SK-MEL-5 (cell line): ENCODE results near the gene HSBP1L1. TPM values are rescaled to one million over a fixed set of nuclear protein-coding genes. Genes with fewer than 3 reads are reported as not detected.
A peak's percentile ranks its signal among the peaks of the same experiment; 100 is the strongest.

Experiments used
- DNase-seq: peaks from one replicate; pipeline ENCODE4 v3.0.0-alpha.2; 2016; ENCODE audit warnings: low read depth, low spot score
- in situ Hi-C: cut with HindIII; loops from 2 replicates; pipeline ENCODE4 v1.10.0; 2016; ENCODE audit warnings: low sequenced_read_pairs, high pct_unique_total_duplicates, low pct_unique_long_range_greater_than_20kb
- polyA plus RNA-seq, 2 experiments: library from polyadenylated mRNA; depleted of rRNA; stranded (reverse); fragments of >200 nt; gene quantifications; 2 replicates each; pipeline ENCODE4 v1.2.3, GENCODE V29; 2015
- total RNA-seq: library from RNA; depleted of rRNA; stranded (reverse); fragments of >200 nt; shearing (Covaris generic); gene quantifications from 2 replicates; pipeline ENCODE4 v1.2.3, GENCODE V29; 2014; rRNA removed

Gene HSBP1L1
- 23.4 and 28.1 TPM in 2 replicates for total RNA-seq
- 16.2 TPM in 2 replicates for polyA plus RNA-seq (2015; cell fraction: cytosol; rRNA removed)
- polyA plus RNA-seq (2015; cell fraction: nucleus; rRNA removed), result 24.3 and 41.9 TPM in 2 replicates

- peak; percentile 45 for DNase-seq
- in situ Hi-C loops, result no loop called here
These were observed at the start of gene HSBP1L1 for GRCh38 chr18:79964330-79965118. HSBP1L1 (plus strand) TSS chr18:79964643; CDS start chr18:79964736, 93 bp downstream.

GRCh38 chr18:79915161-79916127 is 49.0 kb upstream of the HSBP1L1 start:
- in situ Hi-C loops, result no loop called here
- no peak for DNase-seq

GRCh38 chr18:79916128-79916494 is 48.3 kb upstream of the HSBP1L1 start:
- in situ Hi-C loops, result no loop called here

GRCh38 chr18:79916546-79917168 is 47.8 kb upstream of the HSBP1L1 start:
- in situ Hi-C loops, result no loop called here
- DNase-seq, result no peak

More at GRCh38 chr18:79916128-79916494, 48.3 kb upstream of the HSBP1L1 start:
- no peak for DNase-seq

GRCh38 chr18:79917169-79917852 is 47.1 kb upstream of the HSBP1L1 start:
- in situ Hi-C loops, result no loop called here
- DNase-seq, result no peak

GRCh38 chr18:79917853-79918614 is 46.4 kb upstream of the HSBP1L1 start:
- DNase-seq, result no peak
- in situ Hi-C loops, result no loop called here

- DNase-seq, result no peak
- in situ Hi-C loops, result no loop called here
These were observed 45.8 kb upstream of the HSBP1L1 start for GRCh38 chr18:79918615-79919011.

GRCh38 chr18:79919089-79919488 is 45.4 kb upstream of the HSBP1L1 start:
- DNase-seq, result no peak
- in situ Hi-C loops, result no loop called here

- DNase-seq, result no peak
- in situ Hi-C loops, result no loop called here
These were observed 42.2 kb upstream of the HSBP1L1 start for GRCh38 chr18:79921984-79922965.

GRCh38 chr18:79922971-79923411 is 41.5 kb upstream of the HSBP1L1 start:
- in situ Hi-C loops, result no loop called here
- no peak for DNase-seq

- in situ Hi-C loops, result no loop called here
- DNase-seq, result no peak
These were observed 40.4 kb upstream of the HSBP1L1 start for GRCh38 chr18:79923896-79924585.

- no peak for DNase-seq
- in situ Hi-C loops, result no loop called here
These were observed 39.4 kb upstream of the HSBP1L1 start for GRCh38 chr18:79924814-79925731.

GRCh38 chr18:79926306-79926705 is 38.1 kb upstream of the HSBP1L1 start:
- in situ Hi-C loops, result no loop called here
- DNase-seq, result no peak
